DMS53 treated with DMSO at 0.1 percent for 48 hours (cell line): Measurements from ENCODE around the gene PLEKHH2.
"Not testable (repeated sequence)": the region's sequence is repeated elsewhere in the genome, so short reads cannot be mapped to it uniquely, and the experiment has no call there.

ENCODE experiments used
- DNase-seq: peaks from one replicate; lab custom pipeline; 2025; ENCODE audit not compliant: unreplicated experiment; lab: John Stamatoyannopoulos, UW

The PLEKHH2 gene

DNA sequence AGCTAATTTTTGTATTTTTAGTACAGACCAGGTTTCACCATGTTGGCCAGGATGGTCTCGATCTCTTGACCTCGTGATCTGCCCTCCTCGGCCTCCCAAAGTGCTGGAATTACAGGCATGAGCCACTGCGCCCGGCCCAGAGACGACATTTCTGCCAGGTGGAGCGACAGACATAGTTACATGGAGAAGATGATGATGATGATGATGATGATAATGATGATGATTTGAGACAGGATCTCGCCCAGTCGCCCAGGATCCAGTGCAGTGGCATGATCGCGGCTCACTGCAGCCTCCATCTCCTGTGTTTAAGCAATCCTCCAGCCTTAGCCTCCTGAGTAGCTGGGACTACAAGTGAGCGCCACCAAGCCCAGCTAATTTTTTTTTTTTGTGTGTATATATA, 907 bp upstream of the PLEKHH2 start:
- not testable (repeated sequence) for DNase-seq

GRCh38 chr2:43636621-43637020, 439 bp upstream of the PLEKHH2 start:
- no peak for DNase-seq

GRCh38 chr2:43642363-43642762, 5.3 kb downstream of the PLEKHH2 start:
- no peak for DNase-seq

GRCh38 chr2:43643680-43644079, 6.6 kb downstream of the PLEKHH2 start:
- DNase-seq = no peak

- no peak for DNase-seq
Observed at GRCh38 chr2:43648994-43649701, 12.1 kb downstream of the PLEKHH2 start.

DNA sequence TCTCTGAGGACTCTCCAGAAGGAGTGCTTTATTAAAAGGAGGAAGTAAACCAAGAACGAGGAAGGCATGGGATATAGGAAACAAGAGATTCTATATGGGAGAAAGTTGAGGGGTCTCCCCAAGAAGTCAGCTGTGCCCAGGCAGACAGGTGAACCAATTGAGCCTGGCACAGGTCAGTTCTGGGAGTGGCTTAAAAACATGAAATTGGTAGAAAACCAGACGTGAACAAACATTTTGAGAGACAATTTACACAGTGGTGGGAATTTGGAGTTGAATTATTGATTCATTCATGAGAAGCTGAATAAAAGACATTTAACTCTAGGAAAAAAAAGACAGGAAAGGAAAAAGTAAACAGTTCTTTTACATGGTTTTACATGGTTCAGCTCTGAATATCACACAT, 16.4 kb downstream of the PLEKHH2 start:
- no peak for DNase-seq

DNA sequence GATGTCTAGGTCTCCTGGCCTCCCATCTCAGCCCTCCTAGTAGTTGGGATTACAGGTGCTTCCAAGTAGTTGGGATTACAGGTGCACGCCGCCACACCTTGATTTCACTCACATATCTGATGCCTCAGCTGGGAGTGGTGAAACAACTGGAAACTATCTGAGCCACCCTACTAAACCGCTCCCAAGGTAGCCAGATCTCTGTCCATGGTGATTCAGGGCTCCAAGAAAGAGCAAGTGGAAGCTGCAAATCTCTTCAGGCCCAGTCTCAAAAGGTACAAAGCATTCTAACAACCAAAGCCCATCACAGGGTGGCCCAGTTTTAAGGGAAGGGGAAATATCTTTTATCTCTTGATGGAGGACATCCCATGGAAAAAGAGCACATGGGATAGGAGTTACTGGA, 20.2 kb downstream of the PLEKHH2 start:
- no peak for DNase-seq

- DNase-seq = peak; percentile 39
Observed at GRCh38 chr2:43675646-43676321, 38.7 kb downstream of the PLEKHH2 start.

- DNase-seq = peak; percentile 63
Observed at GRCh38 chr2:43676322-43677050, 39.4 kb downstream of the PLEKHH2 start, which contains the start of gene C1GALT1C1L. TSS of gene C1GALT1C1L (minus strand) at chr2:43676429. CDS start at chr2:43676322, 107 bp downstream.

DNA sequence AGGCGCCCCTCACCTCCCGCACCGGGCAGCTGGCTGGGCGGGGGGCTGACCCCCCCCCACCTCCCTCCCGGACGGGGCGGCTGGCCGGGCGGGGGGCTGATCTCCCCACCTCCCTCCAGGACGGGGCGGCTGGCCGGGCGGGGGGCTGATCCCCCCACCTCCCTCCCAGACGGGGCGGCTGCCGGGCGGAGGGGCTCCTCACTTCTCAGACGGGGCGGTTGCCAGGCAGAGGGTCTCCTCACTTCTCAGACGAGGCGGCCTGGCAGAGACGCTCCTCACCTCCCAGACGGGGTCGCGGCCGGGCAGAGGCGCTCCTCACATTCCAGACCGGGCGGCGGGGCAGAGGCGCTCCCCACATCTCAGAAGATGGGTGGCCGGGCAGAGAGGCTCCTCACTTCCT, 40.7 kb downstream of the PLEKHH2 start:
- not testable (repeated sequence) for DNase-seq

DNA sequence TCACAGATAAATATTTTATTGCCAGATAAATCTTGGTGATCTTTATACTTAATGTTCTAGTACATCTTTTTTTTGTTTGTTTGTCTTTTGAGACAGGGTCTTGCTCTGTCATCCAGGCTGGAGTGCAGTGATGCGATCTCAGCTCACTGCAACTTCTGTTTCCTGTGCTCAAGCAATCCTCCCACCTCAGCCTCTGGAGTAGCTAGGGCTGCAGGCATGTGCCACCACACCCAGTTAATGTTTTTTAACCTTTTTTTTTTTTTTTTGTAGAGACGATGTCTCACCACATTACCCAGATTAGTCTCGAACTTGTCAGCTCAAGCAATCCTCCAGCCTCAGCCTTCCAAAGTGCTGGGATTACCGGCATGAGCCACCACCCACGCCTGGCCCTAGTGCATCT, 48.3 kb downstream of the PLEKHH2 start:
- DNase-seq = no peak

GRCh38 chr2:43689999-43690398, 52.9 kb downstream of the PLEKHH2 start:
- no peak for DNase-seq

DNA sequence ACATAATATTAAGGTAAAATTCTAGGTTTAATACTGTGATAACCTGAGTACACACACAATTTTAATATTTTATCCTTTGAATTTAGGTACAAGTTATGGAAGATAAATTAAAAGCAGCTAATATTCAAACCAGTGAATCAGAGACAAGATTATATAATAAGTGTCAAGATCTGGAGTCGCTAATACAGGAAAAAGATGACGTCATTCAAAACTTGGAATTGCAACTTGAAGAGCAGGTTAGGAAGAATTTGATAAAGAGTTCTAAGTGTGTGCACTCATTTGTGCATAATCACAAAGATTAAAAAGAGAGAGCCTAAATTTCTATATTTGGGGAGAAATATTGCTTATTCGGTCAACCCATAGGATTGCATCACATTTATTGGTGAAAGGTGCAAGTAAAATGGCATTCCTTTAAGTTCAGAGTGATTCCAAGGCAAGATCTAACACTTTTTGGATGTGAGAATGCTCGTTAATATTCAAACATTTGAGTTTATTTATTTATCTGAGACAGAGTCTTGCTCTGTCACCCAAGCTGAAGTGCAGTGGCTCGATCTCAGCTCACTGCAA, 55.5 kb downstream of the PLEKHH2 start:
- no peak for DNase-seq

GRCh38 chr2:43698140-43698539, 61.1 kb downstream of the PLEKHH2 start:
- not testable (repeated sequence) for DNase-seq

GRCh38 chr2:43699761-43700160, 62.7 kb downstream of the PLEKHH2 start:
- no peak for DNase-seq

DNA sequence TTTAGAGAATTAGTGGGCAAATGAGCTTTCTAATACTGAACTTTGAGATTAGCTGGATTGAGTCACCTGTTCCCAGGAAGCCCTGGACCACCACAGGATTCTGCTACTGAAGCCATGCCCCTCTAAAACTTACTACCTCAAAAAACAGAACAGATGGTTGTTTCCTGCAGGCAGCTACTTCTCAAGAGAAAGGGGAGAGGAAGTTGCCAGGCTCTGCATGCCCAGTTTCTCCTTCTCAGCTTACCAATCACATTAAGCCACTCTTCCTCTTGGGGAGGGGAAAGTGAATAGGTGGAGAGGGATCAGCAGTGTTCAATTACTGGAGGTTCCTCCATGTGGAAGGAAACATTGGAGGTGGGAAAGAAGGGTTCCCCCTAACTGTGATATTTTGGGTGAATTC, 64.1 kb downstream of the PLEKHH2 start:
- DNase-seq = no peak

GRCh38 chr2:43707255-43708015, 70.4 kb downstream of the PLEKHH2 start:
- no peak for DNase-seq

DNA sequence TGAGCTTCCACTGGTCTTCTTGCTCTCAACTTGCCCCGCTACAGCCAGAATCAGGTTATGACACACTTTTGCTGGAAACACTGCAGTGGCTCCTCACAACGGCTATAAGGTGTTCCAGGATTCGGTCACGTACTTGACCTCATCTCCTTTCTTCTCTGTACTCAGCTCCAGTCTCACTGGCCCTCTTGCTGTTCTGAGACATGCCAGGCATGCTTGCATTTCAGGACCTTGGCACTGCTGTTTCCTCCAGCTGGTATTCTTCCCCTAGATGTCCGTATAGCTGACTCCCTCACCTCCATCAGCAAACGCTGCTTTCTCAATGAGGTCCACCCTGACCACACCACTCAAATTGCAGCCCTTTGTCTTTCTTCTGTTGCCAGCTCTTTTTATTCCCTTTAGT, 71.1 kb downstream of the PLEKHH2 start:
- no peak for DNase-seq

- DNase-seq = no peak
Observed at GRCh38 chr2:43708891-43709290, 71.8 kb downstream of the PLEKHH2 start.

- DNase-seq = no peak
Observed at GRCh38 chr2:43710866-43711265, 73.8 kb downstream of the PLEKHH2 start.

GRCh38 chr2:43714164-43714563, 77.1 kb downstream of the PLEKHH2 start:
- DNase-seq = no peak
